H9 (cell line): ENCODE results near the gene CEP112. TPM values are rescaled to one million over a fixed set of nuclear protein-coding genes. Genes with fewer than 3 reads are reported as not detected.

Experiments used
- DNase-seq: peaks from one replicate; pipeline ENCODE4 v3.0.0-alpha.2; 2017
- H2AFZ ChIP-seq: one replicate; pipeline ENCODE4 v1.6.1; 2013; ENCODE audit warnings: mild to moderate bottlenecking, low read length, control low read depth, moderate library complexity
- H2AK5ac ChIP-seq: 2 replicates; pipeline ENCODE4 v1.6.1; 2013; ENCODE audit warnings: low read length, control low read depth, mixed read lengths; ENCODE audit not compliant: insufficient read length
- H2BK120ac ChIP-seq: one replicate; pipeline ENCODE4 v1.6.1; 2013; ENCODE audit warnings: low read depth, mild to moderate bottlenecking, low read length, control low read depth, inconsistent platforms; ENCODE audit not compliant: poor library complexity, severe bottlenecking
- H2BK12ac ChIP-seq: 2 replicates; pipeline ENCODE4 v1.6.1; 2013; ENCODE audit warnings: low read length, control low read depth, mixed read lengths, low read depth; ENCODE audit not compliant: insufficient read length
- H2BK15ac ChIP-seq: 2 replicates; pipeline ENCODE4 v1.6.1; 2013; ENCODE audit warnings: low read depth, low read length, control low read depth
- H2BK20ac ChIP-seq: one replicate; pipeline ENCODE4 v1.6.1; 2013; ENCODE audit warnings: low read depth, mild to moderate bottlenecking, low read length, control low read depth, inconsistent platforms; ENCODE audit not compliant: poor library complexity, severe bottlenecking
- H2BK5ac ChIP-seq: 2 replicates; pipeline ENCODE4 v1.6.1; 2013; ENCODE audit warnings: low read length, control low read depth, mixed read lengths; ENCODE audit not compliant: insufficient read length
- H3K14ac ChIP-seq: 2 replicates; pipeline ENCODE4 v1.6.1; 2013; ENCODE audit warnings: low read length, control low read depth; ENCODE audit not compliant: insufficient read depth
- H3K18ac ChIP-seq: 2 replicates; pipeline ENCODE4 v1.6.1; 2013; ENCODE audit warnings: low read depth, mild to moderate bottlenecking, mixed read lengths, low read length, control low read depth; ENCODE audit not compliant: insufficient read length
- H3K23ac ChIP-seq: 2 replicates; pipeline ENCODE4 v1.6.1; 2013; ENCODE audit warnings: low read length, control low read depth, mixed read lengths, low read depth; ENCODE audit not compliant: insufficient read length
- H3K23me2 ChIP-seq: 2 replicates; pipeline ENCODE4 v1.6.1; 2013; ENCODE audit warnings: low read depth, mild to moderate bottlenecking, mixed read lengths, low read length, control low read depth; ENCODE audit not compliant: insufficient read length, poor library complexity, severe bottlenecking
- H3K27ac ChIP-seq: 2 replicates; pipeline ENCODE4 v1.5.1; 2013; ENCODE audit warnings: low read length, control low read depth, mixed read lengths, low read depth; ENCODE audit not compliant: insufficient read length
- H3K27me3 ChIP-seq: 2 replicates; pipeline ENCODE4 v1.6.1; 2013; ENCODE audit warnings: low read length, control low read depth, inconsistent platforms; ENCODE audit not compliant: insufficient read depth
- H3K4ac ChIP-seq: 2 replicates; pipeline ENCODE4 v1.6.1; 2013; ENCODE audit warnings: low read depth, mild to moderate bottlenecking, control low read depth, inconsistent platforms, low read length, moderate library complexity
- H3K4me1 ChIP-seq: 2 replicates; pipeline ENCODE4 v1.6.1; 2013; ENCODE audit warnings: low read length, control low read depth, inconsistent platforms; ENCODE audit not compliant: insufficient read depth
- H3K4me2 ChIP-seq: 2 replicates; pipeline ENCODE4 v1.6.1; 2013; ENCODE audit warnings: low read length, control low read depth, mixed read lengths; ENCODE audit not compliant: insufficient read length, insufficient read depth
- H3K56ac ChIP-seq: 2 replicates; pipeline ENCODE4 v1.6.1; 2013; ENCODE audit warnings: low read depth, mild to moderate bottlenecking, mixed read lengths, low read length, control low read depth; ENCODE audit not compliant: insufficient read length
- H3K79me1 ChIP-seq: 2 replicates; pipeline ENCODE4 v1.6.1; 2013; ENCODE audit warnings: low read depth, mild to moderate bottlenecking, moderate library complexity, low read length, control low read depth, inconsistent platforms; ENCODE audit not compliant: insufficient read depth, poor library complexity, severe bottlenecking
- H3K79me2 ChIP-seq: 2 replicates; pipeline ENCODE4 v1.6.1; 2013; ENCODE audit warnings: low read length, control low read depth, inconsistent platforms; ENCODE audit not compliant: insufficient read depth
- H3K9ac ChIP-seq: 2 replicates; pipeline ENCODE4 v1.6.1; 2013; ENCODE audit warnings: low read length, control low read depth, mixed read lengths; ENCODE audit not compliant: insufficient read length; ENCODE audit errors: extremely low read depth
- H3K9me3 ChIP-seq: one replicate; pipeline ENCODE4 v1.6.1; 2013; ENCODE audit warnings: low read depth, low read length, inconsistent platforms; ENCODE audit not compliant: control insufficient read depth
- H3T11ph ChIP-seq: one replicate; pipeline ENCODE4 v1.6.1; 2013; ENCODE audit warnings: mild to moderate bottlenecking, low read length, control low read depth, inconsistent platforms
- H4K20me1 ChIP-seq: one replicate; pipeline ENCODE4 v1.6.1; 2013; ENCODE audit not compliant: control insufficient read depth, insufficient read length, insufficient read depth
- H4K5ac ChIP-seq: 2 replicates; pipeline ENCODE4 v1.6.1; 2013; ENCODE audit warnings: low read depth, mild to moderate bottlenecking, mixed read lengths, low read length, control low read depth; ENCODE audit not compliant: insufficient read length
- H4K8ac ChIP-seq: replicated peaks from 2 replicates; pipeline ENCODE4 v1.6.1; 2013; ENCODE audit warnings: low read length, control low read depth, mixed read lengths, low read depth; ENCODE audit not compliant: insufficient read length
- H4K91ac ChIP-seq: 2 replicates; pipeline ENCODE4 v1.6.1; 2013; ENCODE audit warnings: low read depth, mild to moderate bottlenecking, moderate library complexity, mixed read lengths, low read length, control low read depth; ENCODE audit not compliant: insufficient read length
- H3K27ac Mint-ChIP-seq, 3 experiments: 2 replicates in 2 of 3; 3 replicates in 1 of 3; pipeline ENCODE4 v1.8.0; 2020 to 2021; ENCODE audit warnings: mixed read lengths in 3 of 3, mild to moderate bottlenecking in 1 of 3, moderate library complexity in 1 of 3
- H3K27me3 Mint-ChIP-seq: 2 replicates; pipeline ENCODE4 v1.8.0; 2021; ENCODE audit warnings: low read depth, mild to moderate bottlenecking, moderate library complexity, mixed read lengths
- H3K36me3 Mint-ChIP-seq, 3 experiments: 2 replicates in 2 of 3; 3 replicates in 1 of 3; pipeline ENCODE4 v1.8.0; 2020 to 2021; ENCODE audit warnings: low read depth in 3 of 3, mixed read lengths in 3 of 3; ENCODE audit not compliant: insufficient read depth in 1 of 3
- H3K4me1 Mint-ChIP-seq, 2 experiments: 2 replicates each; pipeline ENCODE4 v1.8.0; 2020; ENCODE audit warnings: mixed read lengths in 2 of 2
- H3K4me3 Mint-ChIP-seq, 2 experiments: 2 replicates in 1 of 2; 3 replicates in 1 of 2; pipeline ENCODE4 v1.8.0; 2020 to 2021; ENCODE audit warnings: mild to moderate bottlenecking in 2 of 2, mixed read lengths in 2 of 2, moderate library complexity in 1 of 2
- H3K9me3 Mint-ChIP-seq, 2 experiments: 2 replicates in 1 of 2; 3 replicates in 1 of 2; pipeline ENCODE4 v1.8.0; 2020; ENCODE audit warnings: mild to moderate bottlenecking in 2 of 2, mixed read lengths in 2 of 2, moderate library complexity in 1 of 2
- CTCF ChIP-seq: fragments of 200-600 bp; sonication (generic); conservative IDR thresholded peaks from 3 replicates; pipeline ENCODE4 v1.8.0; 2021; ENCODE audit warnings: antibody characterized with exemption, mild to moderate bottlenecking
- WGBS: extraction: QIAGEN DNeasy Blood & Tissue Kit; methylation state at CpG from one replicate; pipeline ENCODE4 v1.1.7; 2013; ENCODE audit warnings: missing lambda C conversion rate, low lambda C conversion rate, mixed read lengths; ENCODE audit not compliant: insufficient read length; ENCODE audit errors: extremely low coverage; 5-methylcytosine and 5-hydroxymethylcytosine counted together
- total RNA-seq: library from RNA; stranded (reverse); gene quantifications from 2 replicates; pipeline ENCODE4 v1.2.1, GENCODE V29; 2021

The CEP112 gene
- total RNA-seq, 1 experiment from 2014 or later: 5.4 TPM

DNA sequence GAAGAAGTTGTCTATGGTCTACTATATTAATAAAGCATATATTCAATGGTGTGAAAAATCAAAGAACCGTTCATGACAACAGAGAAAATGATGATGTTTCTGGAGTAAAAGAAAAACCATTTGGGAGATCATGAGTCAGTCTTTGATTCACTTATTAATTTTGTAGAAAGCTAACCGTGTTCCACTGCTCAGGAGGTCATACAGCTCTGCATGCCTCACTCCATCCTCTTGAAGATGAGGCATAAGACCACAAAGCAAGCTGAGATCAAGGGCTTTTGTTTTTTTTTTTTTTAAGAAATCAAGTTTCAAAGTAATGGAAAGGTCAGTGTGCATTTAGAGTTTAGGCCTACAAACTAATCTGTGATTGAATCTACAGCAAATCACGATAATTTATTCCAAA lies 206.4 kb downstream of the CEP112 start:
- H3K23ac ChIP-seq: no peak overlapping the region
- no peak overlapping the region for H3K27ac ChIP-seq
- H2AFZ ChIP-seq: no peak overlapping the region
- H4K8ac ChIP-seq: no peak overlapping the region
- H3K9me3 ChIP-seq: no peaks in the 10 kb centered on the region
- no CpG with 5 or more reads among the region's 3 CpGs for WGBS
- no peaks in the 10 kb centered on the region for H3K79me2 ChIP-seq
- no peak overlapping the region for H2BK120ac ChIP-seq
- H2BK5ac ChIP-seq: no peak overlapping the region
- H3K23me2 ChIP-seq: no peaks in the 10 kb centered on the region
- no peak overlapping the region for H2BK20ac ChIP-seq
- no peak overlapping the region for H3K4ac ChIP-seq
- no peak overlapping the region for H2BK12ac ChIP-seq
- H3K79me1 ChIP-seq: no peaks in the 10 kb centered on the region
- Mint-ChIP-seq H3K36me3 (peaks cover 0 to 9% (median 5%) of the 10 kb centered on the region in 3 experiments; a peak in 5 of 7 replicates), H3K4me1 (no peaks in the 10 kb centered on the region; a peak in 1 of 4 replicates), H3K27me3 (no peaks in the 10 kb centered on the region), H3K4me3 (no peak overlapping the region), H3K9me3 (peaks cover 8 to 9% of the 10 kb centered on the region in 2 experiments), H3K27ac (no peak overlapping the region)
- no peak overlapping the region for H2AK5ac ChIP-seq
- no peak for DNase-seq
- no peak overlapping the region for H2BK15ac ChIP-seq
- no peak overlapping the region for H3K9ac ChIP-seq
- H4K20me1 ChIP-seq: no peaks in the 10 kb centered on the region
- no peak overlapping the region for H4K91ac ChIP-seq
- no peak overlapping the region for H4K5ac ChIP-seq
- no peak overlapping the region for H3K56ac ChIP-seq
- no peak overlapping the region for H3K4me2 ChIP-seq
- no peak overlapping the region for H3T11ph ChIP-seq
- no peaks in the 10 kb centered on the region for H3K4me1 ChIP-seq
- TF ChIP-seq CTCF: no peak
- H3K27me3 ChIP-seq: no peaks in the 10 kb centered on the region
- H3K18ac ChIP-seq: no peak overlapping the region
- no peak overlapping the region for H3K14ac ChIP-seq
